ENCODE measurements around the gene SORBS2.
"Not testable (repeated sequence)": the region's sequence is repeated elsewhere in the genome, so short reads cannot be mapped to it uniquely, and the experiment has no call there.

The SORBS2 gene

DNA sequence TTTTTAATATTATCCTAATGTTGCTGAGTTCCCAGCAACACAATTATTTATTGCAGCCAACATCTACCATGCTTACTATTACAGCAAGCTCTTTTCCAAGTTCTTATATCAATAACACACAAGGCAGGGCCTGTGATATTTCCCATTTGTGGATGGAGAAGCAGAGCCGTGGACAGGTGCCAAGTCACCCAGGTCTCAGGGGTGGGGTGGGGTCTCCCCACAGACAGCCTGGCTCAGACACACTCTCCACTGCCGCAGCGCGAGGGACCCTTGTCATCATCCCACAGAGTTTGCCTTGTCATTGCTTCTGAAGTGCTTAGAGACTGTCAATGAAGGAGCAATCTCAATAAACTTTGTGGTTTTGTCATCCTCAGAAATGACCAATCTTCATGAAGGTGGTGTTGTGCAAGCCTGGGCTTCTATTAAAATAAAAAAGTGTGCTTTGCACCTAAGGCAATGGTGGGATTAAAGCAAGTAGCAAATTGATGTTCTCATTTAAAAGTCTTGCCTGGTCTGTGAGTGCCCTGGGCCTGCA lies 76.1 kb downstream of the SORBS2 start:
- no peak for DNase-seq

DNA sequence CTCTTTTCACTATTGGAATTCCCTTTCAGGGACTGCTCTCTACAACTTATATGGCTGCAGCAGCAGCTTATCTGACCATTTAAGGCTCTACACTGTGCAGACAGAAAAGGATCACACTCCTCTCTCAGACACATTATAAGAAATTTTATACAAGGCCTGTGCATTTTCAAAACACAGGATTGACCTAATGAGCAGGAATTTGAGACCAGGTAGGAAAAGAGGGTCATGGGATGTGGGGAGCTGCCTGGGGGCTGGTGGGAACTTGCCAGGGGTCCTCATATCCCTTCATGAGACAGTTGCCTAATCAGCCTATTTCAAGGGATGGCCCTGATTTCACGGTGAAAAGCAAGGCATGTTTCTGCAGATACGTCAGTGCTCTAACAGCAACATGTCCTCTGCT lies 77.1 kb downstream of the SORBS2 start:
- DNase-seq: no peak

DNA sequence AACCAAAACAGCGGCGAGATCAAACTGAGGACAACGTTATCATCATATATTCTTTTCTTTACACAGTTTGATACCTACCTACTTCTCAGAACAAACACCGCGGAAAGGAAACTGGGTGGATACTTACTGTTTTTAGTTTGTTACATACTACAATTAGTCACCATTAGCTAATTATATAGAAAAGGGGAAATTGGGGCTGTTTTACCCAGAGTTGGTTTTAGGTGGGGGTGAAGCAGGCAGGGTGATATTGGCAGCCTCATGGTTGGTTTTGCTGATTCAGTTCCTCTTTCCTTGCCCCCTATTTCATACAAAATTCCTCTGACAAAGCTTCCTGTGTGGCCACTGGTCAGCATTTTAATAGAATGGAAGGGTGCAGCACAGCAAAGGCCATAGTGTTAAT lies 77.8 kb downstream of the SORBS2 start:
- DNase-seq: no peak

DNA sequence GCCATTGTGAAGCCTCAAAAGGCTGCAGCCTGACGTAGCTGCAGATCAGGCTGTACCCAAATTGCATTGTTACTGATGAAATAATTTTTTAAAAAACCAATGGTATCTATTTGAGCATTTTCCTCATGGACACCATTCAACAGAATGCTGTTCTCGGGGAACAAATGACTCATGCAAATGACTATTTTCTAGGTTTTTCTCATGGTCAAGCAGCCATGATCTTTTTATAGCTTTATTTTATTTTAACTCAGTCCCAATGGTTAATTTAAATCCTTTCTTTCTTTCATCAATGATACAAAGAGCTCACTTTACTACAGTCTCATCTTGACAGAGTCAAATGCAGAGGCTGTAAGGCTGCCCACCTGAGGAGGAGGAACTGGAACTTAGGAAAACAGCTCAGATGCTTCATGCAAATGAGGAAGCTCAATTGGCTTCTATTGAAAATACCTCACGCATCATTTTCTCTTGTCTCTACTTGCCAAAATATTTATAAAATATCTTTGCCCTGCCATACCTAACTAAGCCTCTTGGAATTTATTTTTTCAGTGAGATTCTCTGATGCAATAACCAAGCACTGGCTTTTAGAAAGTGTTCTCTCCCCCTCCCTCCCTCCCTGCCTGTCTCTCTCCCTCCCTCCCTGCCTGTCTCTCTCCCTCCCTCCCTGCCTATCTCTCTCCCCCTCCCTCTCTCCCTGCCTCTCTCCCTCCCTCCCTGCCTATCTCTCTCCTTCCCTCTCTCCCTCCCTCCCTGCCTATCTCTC lies 81.0 kb downstream of the SORBS2 start:
- DNase-seq: no peak

DNA sequence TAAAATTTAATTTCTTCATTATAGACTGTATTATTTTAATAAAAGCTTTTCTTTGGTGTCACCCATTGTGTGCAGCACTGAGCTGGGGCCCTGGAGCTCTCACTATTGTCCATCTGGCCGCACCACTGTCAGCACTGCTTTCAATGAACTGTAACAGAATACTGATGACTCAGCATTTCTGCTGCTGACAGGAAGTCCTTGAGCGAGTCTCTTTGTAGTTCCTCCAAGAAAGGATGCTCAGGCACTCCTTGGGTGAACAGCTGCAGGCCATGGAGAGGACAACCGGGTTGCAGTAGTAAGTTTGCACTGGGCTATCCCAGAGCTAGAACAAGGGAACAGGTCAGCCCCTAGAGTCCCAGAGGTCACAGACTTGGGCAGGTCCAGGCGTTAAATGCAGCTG lies 81.6 kb downstream of the SORBS2 start:
- no peak for DNase-seq

DNA sequence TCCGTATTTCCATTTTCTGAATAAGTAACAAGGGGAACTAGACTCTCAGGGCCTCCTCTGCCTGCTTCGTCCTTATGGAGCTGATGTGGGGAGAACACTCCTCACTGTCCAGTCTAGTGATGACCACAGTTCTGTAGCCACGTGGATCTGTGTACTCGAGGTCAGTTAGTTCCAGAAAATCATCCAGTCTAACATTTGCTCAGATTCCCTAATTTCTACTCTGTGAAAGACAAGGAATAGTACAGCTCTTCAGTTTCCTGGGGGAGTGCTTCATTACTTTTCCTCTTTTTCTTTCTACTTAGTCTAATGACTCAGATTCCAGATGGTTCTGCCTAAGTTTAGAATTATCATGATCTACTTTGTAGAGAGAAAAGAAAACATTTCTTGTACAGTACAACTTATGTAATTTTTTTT lies 82.6 kb downstream of the SORBS2 start:
- DNase-seq: no peak

DNA sequence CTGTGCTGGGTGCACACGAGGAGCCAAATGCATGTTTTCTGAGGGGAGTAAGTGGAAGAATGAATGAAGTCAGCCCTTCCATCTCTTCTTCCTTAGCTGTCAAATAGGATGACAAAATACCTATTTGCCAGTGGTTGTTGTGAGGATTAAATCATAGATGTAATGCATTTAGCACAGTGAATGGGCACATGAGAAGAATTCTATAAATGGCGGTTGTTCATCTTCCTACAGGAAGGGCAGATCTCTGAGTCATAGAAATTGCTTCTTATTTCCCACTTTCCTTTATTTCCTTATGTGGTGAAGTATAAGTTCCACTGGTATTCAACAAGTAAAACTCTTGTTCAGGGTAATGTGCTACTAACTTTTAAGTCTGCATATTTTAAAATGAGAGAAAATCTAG lies 83.1 kb downstream of the SORBS2 start:
- DNase-seq: no peak

DNA sequence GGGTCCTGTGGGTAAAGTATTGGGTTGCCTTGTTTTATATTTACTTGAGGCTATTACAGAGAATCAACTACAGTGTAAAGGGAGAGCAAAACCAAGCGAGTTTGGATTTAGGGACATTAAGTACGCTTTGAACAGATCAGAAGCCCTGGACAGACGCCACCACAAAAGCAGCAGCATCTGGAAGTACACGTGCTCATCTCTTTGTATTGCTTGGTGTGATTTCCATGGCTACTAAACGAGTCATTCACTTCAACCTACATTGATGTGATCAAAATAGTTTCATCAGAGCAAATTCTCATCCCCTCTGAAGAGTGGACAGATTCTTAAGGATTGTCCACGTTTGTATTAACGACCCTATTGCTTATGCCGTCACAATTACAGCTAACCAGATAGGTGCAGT lies 85.1 kb downstream of the SORBS2 start:
- DNase-seq: no peak

DNA sequence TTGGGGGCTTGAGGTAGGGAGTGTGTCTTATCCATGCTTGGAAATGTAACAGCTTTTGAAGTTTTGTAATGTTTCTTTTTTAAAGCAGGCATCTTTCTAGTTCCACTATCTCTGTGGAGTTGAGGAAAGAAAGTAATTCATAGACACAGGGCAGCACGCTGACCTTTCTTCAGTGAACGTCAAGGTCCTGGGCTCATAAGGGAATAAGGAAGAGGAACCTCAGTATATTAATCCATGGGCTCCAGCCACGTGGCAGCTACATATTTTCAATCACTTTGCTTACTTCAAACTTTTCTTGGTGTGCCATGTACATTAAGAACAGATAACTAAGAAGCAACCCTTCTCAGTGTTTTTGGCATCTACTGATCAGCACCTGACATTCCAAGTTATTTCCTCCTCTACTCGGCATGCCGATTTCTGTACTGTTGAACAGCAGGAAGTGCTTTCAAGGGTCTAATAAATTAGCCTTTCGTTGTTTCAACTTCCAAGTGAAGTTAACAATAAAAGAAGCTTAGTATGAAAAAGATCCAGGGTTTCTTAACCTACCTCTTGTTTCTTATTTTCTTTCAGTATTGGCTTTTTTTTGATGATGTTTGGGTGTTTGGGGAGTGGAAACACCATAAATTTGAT lies 88.2 kb downstream of the SORBS2 start:
- no peak for DNase-seq

DNA sequence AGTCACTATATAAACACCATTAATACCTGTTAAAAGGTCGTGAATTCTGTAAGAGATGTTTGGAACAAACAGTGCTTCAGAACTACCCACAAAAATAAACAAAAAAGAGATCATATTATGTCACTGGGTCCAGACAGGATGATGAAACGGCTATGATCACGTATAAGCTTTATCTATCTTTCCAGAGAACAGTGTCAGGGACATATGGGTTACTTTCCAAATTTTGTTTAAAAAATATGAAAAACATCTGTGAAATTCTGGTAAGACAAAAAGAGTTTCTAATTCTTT lies 90.0 kb downstream of the SORBS2 start:
- DNase-seq: no peak

DNA sequence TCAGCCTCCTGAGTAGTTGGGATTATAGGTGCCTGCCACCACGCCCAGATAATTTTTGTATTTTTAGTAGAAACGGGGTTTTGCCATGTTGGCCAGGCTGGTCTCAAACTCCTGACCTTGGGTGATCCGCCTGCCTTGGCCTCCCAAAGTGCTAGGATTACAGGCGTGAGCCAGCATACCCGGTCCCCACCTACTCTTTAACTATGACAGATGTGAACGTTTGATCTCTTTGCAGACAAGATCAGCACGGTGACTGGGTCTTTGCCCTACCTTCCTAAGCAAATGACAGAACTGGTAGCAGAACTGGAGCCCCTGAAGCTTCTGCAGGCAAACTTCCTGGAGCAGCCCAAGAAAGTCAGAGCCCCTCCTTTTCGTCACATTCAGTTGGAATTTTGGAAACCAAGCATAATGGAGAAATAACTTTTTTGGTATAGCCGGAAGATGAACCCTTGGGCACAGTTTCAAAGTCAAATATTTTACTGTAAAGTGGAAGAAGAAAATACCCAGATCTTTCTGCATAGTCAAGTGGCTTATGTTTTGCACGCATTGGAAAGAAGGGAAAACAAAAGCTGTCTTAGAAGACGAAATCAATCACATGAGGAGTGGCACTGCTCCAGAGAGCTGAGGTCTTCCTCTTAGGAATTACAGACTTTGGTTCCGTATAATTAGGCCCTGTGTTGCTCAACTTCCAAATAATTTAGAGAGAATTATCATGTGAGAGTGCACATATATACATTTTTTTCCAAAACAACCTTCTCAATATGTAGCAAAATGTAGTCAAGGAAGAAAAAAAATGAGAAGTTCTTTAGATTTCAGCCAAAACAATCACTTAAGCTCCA lies 90.6 kb downstream of the SORBS2 start:
- DNase-seq: no peak

DNA sequence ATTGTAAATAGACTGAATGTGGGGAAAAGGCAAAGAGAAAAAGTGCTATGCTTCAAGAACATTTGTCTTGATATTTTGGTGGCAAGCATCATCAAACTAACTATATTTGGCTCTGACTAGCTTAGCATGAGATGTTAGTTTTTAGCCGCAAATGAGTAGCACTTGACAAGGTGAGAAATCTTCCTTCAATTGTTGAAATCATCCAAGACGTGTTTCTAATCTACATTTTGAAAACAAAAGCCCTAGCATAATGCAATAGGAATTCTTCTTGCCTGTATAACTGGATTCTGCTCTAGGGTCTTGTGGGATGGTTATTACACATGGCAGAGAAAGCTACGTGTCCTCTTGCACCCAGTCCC lies 92.5 kb downstream of the SORBS2 start:
- no peak for DNase-seq

DNA sequence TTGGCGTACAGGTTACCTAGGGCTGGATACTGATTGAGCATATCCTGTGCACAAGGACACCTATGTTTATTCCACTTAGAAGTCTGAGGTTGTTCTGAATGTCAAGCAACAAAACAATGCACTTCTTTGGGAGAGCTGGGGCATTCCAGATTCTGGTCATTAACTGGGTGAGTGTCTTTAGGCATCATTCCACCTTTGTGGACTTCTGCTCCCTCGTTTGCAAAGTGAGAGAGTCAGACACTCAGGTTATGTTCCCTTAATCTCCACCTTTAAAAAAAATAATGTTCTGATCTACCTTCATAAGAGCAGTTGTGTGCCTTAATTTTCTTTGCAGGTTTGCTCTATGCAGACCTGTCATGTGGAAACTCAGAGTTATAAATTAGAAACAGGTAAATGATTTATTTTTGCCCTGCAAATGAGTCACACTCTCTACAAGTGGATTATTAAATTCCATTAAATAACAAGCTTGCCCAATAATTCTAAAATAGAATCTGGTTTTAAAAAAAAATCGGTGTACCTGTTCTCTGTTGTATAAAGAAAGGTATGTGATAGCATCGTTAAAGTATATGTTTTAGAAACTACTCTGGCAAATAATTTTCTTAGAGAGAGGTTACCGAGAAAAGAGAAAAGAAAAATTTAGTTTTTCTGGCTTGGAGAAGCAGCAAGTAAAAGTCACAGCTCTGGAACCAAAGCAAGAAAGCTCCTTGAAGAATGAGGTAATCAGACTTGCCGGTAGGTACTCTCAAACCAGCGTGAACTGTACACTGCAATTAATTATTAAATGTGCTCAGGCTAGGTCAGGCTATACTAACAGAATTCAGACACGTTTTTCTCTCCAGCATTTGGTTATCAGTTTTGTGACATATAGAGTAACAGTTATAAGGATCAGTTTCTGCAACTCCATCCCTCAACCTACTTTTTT lies 93.2 kb downstream of the SORBS2 start:
- no peak for DNase-seq

DNA sequence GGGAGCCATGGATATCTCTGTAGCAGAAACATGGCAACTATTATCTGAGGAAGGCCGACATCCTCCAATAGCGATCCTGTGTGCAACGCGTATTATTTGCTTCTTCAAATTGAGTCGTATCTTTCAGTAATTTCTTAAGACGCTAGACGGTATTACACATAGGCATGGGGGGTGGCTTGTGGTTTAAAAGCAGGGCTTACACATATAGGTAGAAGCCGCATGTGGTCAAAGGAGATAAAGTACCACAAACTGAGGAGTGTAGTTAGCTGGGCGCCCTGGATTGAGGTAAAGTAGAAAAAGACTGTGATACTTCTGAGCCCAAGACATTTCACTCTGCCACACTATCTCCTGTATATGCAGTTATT lies 94.6 kb downstream of the SORBS2 start:
- no peak for DNase-seq

DNA sequence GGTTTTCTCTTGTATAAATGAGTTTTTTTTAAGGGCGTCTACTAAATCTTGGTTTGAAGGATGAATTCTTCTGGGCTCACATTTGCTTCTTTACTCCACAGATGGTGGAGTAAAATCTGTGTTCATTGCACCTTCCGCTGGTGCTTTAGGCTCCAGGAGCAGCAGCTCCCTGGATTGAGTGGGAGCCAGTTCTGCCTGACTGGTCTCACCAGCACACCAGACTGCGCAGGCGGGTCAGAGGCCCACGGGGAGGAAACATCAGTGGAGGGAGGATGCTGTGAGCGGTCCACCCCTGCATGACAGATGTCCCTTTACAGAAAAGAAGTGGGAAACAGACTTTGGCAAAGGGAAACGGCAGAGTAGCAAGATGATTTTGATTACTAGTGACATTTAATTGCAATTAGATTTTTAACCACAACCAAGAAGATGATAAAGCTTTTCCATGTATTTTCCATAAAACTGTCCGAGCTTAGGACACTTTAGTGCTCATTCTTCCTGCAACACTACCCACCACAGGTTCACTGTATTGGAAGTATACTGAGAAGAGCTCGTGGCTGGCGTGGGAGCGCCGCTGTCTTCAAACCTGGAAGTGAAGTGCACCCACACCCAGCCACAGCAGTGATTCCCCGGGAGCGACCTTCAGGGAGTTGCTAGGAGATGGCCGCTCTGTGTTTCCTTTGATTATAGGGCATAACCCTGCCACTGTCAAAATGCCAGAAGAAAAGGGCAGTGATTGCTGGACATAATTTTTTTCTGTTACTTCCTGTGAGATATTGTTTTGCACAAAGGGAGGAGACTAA lies 95.2 kb downstream of the SORBS2 start:
- DNase-seq: peak in 1 of 14 donors; percentile 55

DNA sequence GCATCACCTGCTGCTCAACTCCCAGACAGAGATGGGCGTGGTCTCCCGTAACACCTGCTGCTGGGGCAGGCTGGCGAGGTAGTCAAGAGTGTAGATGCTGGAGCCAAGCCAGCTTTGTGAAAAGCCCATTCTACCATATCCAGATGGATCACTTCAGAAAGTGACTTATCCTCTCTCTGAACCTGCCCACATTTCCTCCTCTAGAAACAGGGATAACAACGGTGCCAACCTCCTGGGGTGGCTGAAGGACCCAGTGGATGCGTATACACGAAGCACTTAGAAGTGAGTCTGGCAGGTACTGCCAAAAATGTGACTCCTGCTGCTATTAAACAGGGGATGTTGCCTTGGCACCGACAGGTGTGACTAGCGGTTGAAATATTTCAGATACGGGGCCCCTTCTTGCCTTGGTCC lies 95.8 kb downstream of the SORBS2 start:
- peak in 1 of 14 donors; percentile 55 for DNase-seq

DNA sequence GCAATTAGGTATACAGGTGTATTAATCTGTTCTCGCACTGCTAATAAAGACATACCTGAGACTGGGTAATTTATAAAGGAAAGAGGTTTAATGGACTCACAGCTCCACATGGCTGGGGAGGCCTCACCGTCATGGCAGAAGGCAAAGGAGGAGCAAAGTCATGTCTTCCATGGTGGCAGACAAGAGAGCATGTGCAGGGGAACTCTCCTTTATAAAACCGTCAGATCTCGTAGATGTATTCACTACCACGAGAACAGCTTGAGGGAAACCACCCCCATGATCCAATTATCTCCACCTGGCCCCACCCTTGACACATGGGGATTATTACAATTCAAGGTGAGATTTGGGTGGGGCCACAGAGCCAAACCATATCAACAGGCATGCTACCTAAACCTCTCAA lies 97.5 kb downstream of the SORBS2 start:
- DNase-seq: not testable (repeated sequence)

DNA sequence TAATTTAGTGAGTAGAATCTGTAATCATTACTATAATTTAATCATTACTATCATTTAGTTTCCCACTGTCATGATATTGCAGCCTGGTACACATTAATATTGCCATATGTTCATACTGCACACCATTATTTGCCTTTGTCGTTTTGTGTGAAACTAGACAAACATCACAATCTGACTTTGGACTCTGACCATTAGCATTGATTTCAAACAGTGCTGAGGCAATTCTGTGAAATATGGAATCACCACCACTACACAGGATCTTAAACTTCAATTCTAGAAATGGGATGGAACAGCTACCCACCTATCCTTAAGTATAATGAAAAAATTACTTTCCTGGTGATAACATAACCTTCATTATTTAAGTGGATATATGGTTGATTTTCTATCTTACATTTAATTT lies 98.3 kb downstream of the SORBS2 start:
- DNase-seq: no peak

DNA sequence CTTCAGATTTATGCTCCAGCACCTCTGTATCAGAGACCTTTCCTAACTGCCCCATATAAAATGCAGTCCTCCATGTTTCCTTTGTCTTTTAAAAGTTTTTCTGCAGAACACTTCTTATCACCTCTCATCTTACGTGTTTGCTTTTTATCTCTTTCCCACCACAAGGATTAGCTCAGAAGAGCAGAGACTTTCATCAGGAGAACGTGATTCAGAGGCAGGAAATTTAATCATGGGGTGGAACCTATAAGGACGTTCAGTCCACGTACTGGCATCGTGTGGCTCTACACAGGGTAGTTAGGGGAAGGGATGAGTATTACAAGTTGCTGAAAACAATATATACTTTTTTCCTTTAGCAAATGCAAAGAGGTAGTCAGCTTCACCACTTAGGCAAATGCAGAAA lies 98.7 kb downstream of the SORBS2 start:
- no peak for DNase-seq

DNA sequence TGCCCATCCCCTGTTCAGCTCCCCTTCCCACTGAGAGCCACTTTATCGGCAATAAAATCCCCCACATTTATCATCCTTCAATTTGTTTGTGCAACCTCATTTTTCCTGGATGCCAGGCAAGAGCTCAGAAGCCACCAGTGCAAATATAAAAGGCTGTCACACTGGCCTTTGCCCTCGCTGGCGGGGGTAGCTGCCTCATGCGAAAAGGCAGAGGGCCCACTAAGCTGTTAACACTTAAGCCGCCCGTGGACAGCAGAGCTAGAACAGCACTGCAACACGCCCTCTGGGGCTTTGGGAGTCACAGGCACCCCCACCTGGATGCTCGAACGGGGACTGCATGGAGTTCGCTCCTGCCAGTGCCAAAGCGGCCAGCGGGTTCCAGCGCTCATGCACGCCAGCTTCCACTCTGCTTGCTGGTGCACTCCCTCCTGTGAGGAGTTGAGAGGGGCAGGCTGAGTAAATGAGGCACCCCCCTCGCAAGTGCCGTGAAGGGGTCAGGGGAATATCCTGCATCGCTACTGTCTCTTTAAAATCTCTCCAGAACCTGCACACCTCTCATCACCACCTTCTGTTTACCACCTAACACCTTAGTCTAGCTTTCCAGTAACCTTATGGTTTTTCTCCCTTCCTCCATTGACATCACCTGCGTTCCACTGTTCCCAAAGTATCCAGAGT lies 99.5 kb downstream of the SORBS2 start:
- no peak for DNase-seq

DNA sequence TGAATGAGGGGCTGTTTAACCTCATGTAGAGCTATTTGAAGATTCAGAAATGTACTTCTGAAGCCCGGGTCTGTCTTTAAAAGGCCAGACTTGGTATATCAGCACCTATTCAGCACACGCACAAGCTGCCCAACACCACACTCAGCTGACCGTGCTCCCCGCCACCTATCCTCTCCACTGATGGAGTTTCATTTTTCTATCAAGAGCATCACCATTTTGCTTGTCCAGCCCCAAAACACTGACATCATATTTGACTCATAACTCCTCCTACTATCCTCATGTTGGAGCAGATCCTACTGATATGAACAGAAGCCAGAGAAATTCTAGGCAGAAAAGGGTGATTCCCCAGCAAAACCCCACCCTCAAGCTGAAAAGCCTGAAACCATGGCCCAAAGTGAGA lies 100.3 kb downstream of the SORBS2 start:
- DNase-seq: no peak
